SK-N-SH (cell line): ENCODE measurements around the gene ERCC8. TPM values are rescaled to one million over a fixed set of nuclear protein-coding genes. Genes with fewer than 3 reads are reported as not detected.

Experiments
- CTCF ChIA-PET: fragments of 300-600, 350-600 bp; formaldehyde crosslinking; extraction: SDS; loops from one replicate; lab custom pipeline; 2021; lab: Yijun Ruan, JAX
- POLR2A ChIA-PET: fragments of 350-600 bp; sonication (Branson Sonifier 250); formaldehyde crosslinking; extraction: SDS; loops from one replicate; lab custom pipeline; 2020; ENCODE audit warnings: antibody characterized with exemption, inconsistent platforms; lab: Yijun Ruan, JAX
- DNase-seq: peaks from one replicate; pipeline ENCODE4 v3.0.0; 2012
- H2AFZ ChIP-seq: fragments of 200-600 bp; sonication (generic); 2 replicates; pipeline ENCODE4 v1.8.1; 2016; ENCODE audit warnings: antibody characterized with exemption, mild to moderate bottlenecking, low read depth
- H3F3A ChIP-seq: fragments of 200-600 bp; sonication (generic); replicated peaks from 2 replicates; pipeline ENCODE3; 2016; ENCODE audit warnings: antibody characterized with exemption, mild to moderate bottlenecking; ENCODE audit not compliant: insufficient read depth
- H3K27ac ChIP-seq, 2 experiments: fragments of 200-500 bp in 1 of 2; fragments of 200-600 bp in 1 of 2; sonication (Bioruptor generic) in 1 of 2; sonication (generic), shearing (Covaris generic) in 1 of 2; 2 replicates each; pipeline versions ENCODE4 v1.5.1 to v1.6.1; 2014 to 2016; ENCODE audit warnings: low read depth in 2 of 2, inconsistent platforms in 1 of 2, low read length in 1 of 2, mild to moderate bottlenecking in 1 of 2, mixed read lengths in 1 of 2
- H3K27me3 ChIP-seq: fragments of 200-600 bp; sonication (generic), shearing (Covaris generic); 2 replicates; pipeline ENCODE4 v1.6.1; 2016; ENCODE audit warnings: mixed run types; ENCODE audit not compliant: insufficient read depth
- H3K36me3 ChIP-seq, 2 experiments: fragments of 200-500 bp in 1 of 2; fragments of 200-600 bp in 1 of 2; sonication (Bioruptor generic) in 1 of 2; sonication (generic) in 1 of 2; replicated peaks in 1 of 2; 2 replicates each; pipeline versions ENCODE3 to v1.5.1; 2014 to 2016; ENCODE audit warnings: low read length in 1 of 2, mild to moderate bottlenecking in 1 of 2; ENCODE audit not compliant: insufficient read depth in 2 of 2, control insufficient read depth in 1 of 2
- H3K4me1 ChIP-seq, 2 experiments: fragments of 200-500 bp in 1 of 2; fragments of 200-600 bp in 1 of 2; sonication (Bioruptor generic) in 1 of 2; sonication (generic), shearing (Covaris generic) in 1 of 2; 2 replicates each; pipeline versions ENCODE4 v1.5.1 to v1.6.1; 2014 to 2016; ENCODE audit warnings: low read depth in 1 of 2, low read length in 1 of 2, mixed run types in 1 of 2; ENCODE audit not compliant: insufficient read depth in 2 of 2, control insufficient read depth in 1 of 2
- H3K4me2 ChIP-seq: fragments of 200-600 bp; sonication (generic), shearing (Covaris generic); 2 replicates; pipeline ENCODE4 v1.6.1; 2017; ENCODE audit warnings: mixed run types
- H3K4me3 ChIP-seq, 2 experiments: fragments of 200-500 bp in 1 of 2; fragments of 200-600 bp in 1 of 2; sonication (Bioruptor generic) in 1 of 2; sonication (generic), shearing (Covaris generic) in 1 of 2; 2 replicates each; pipeline versions ENCODE4 v1.5.1 to v1.8.1; 2014 to 2016; ENCODE audit warnings: low read depth in 2 of 2, inconsistent platforms in 1 of 2, low read length in 1 of 2, mild to moderate bottlenecking in 1 of 2, mixed read lengths in 1 of 2, moderate library complexity in 1 of 2
- H3K79me2 ChIP-seq: fragments of 200-600 bp; sonication (generic); 2 replicates; pipeline ENCODE4 v1.8.1; 2017; ENCODE audit warnings: mild to moderate bottlenecking; ENCODE audit not compliant: insufficient read depth
- H3K9ac ChIP-seq: fragments of 200-600 bp; sonication (generic); 2 replicates; pipeline ENCODE4 v1.6.1; 2017; ENCODE audit warnings: mixed run types
- H3K9me2 ChIP-seq: fragments of 200-600 bp; sonication (generic); 2 replicates; pipeline ENCODE4 v1.6.1; 2017; ENCODE audit warnings: mixed run types
- H3K9me3 ChIP-seq: fragments of 200-600 bp; sonication (generic); 2 replicates; pipeline ENCODE4 v1.6.1; 2017; ENCODE audit warnings: mixed run types, mild to moderate bottlenecking, moderate library complexity
- H4K20me1 ChIP-seq: fragments of 200-600 bp; sonication (generic); 2 replicates; pipeline ENCODE4 v1.6.1; 2017; ENCODE audit warnings: mild to moderate bottlenecking, mixed run types; ENCODE audit not compliant: insufficient read depth
- EZH2phosphoT487 ChIP-seq: fragments of 200-600 bp; sonication (generic); IDR thresholded peaks from 2 replicates; pipeline ENCODE4 v1.6.1; 2017; ENCODE audit warnings: low read depth, mixed run types, mild to moderate bottlenecking, antibody characterized with exemption, moderate library complexity, borderline replicate concordance
- FOXM1 ChIP-seq: IDR thresholded peaks from 2 replicates; pipeline ENCODE4 v1.4.0; 2012; ENCODE audit warnings: low read depth, mild to moderate bottlenecking
- GATA2 ChIP-seq: sonication (generic); formaldehyde crosslinking; IDR thresholded peaks from 2 replicates; pipeline ENCODE4 v1.5.0; 2020; ENCODE audit warnings: mild to moderate bottlenecking, missing genetic modification reagents
- JUND ChIP-seq: IDR thresholded peaks from 2 replicates; pipeline ENCODE4 v1.4.0; 2012
- NFIC ChIP-seq: IDR thresholded peaks from 2 replicates; pipeline ENCODE4 v1.4.0; 2012; ENCODE audit warnings: borderline replicate concordance
- POLR2AphosphoS5 ChIP-seq: IDR thresholded peaks from 2 replicates; pipeline ENCODE4 v1.6.1; 2012; ENCODE audit warnings: low read depth, low read length
- RAD21 ChIP-seq: IDR thresholded peaks from 2 replicates; pipeline ENCODE4 v1.6.1; 2012; ENCODE audit warnings: mild to moderate bottlenecking, low read length
- RFX5 ChIP-seq: IDR thresholded peaks from 2 replicates; pipeline ENCODE4 v1.6.1; 2012; ENCODE audit warnings: mild to moderate bottlenecking, improper control_type of control experiment, low read length
- RXRA ChIP-seq: IDR thresholded peaks from 2 replicates; pipeline ENCODE4 v1.4.0; 2012; ENCODE audit warnings: low read depth, mild to moderate bottlenecking, borderline replicate concordance
- TAF1 ChIP-seq: IDR thresholded peaks from 2 replicates; pipeline ENCODE4 v1.6.1; 2012; ENCODE audit warnings: low read depth, mild to moderate bottlenecking, low read length, moderate library complexity, borderline replicate concordance
- TCF12 ChIP-seq: IDR thresholded peaks from 2 replicates; pipeline ENCODE4 v1.4.0; 2012
- TEAD4 ChIP-seq: IDR thresholded peaks from 2 replicates; pipeline ENCODE4 v1.4.0; 2012; ENCODE audit warnings: mild to moderate bottlenecking, borderline replicate concordance; ENCODE audit not compliant: insufficient read depth
- WGBS: methylation state at CpG from one replicate; pipeline ENCODE4 v1.1.6; 2017; ENCODE audit warnings: low lambda C conversion rate; 5-methylcytosine and 5-hydroxymethylcytosine counted together
- polyA plus RNA-seq, 3 experiments: library from polyadenylated mRNA; depleted of rRNA; stranded (reverse); fragments of >200 nt; gene quantifications; 2 replicates each; pipeline ENCODE4 v1.2.3, GENCODE V29; 2012
- TF ChIP-seq, protein P1 (sequence below): fragments of 200-600 bp; sonication (generic); IDR thresholded peaks from 2 replicates; pipeline ENCODE4 v1.6.1; 2017; ENCODE audit warnings: antibody characterized with exemption, mild to moderate bottlenecking, moderate library complexity
- TF ChIP-seq, protein P2 (sequence below): fragments of 150-350 bp; IDR thresholded peaks from 2 replicates; pipeline ENCODE4 v1.6.1; 2017; ENCODE audit warnings: antibody characterized with exemption, low read length, low read depth, borderline replicate concordance
- TF ChIP-seq, protein P3 (sequence below): IDR thresholded peaks from 2 replicates; pipeline ENCODE4 v1.6.1; 2012; ENCODE audit warnings: mild to moderate bottlenecking, low read depth, low read length, moderate library complexity
- TF ChIP-seq, protein P4 (sequence below): IDR thresholded peaks from 2 replicates; pipeline ENCODE4 v1.4.0; 2012; ENCODE audit warnings: low read depth, borderline replicate concordance
- TF ChIP-seq, protein P5 (sequence below): IDR thresholded peaks from 2 replicates; pipeline ENCODE4; 2012

The ERCC8 gene
- polyA plus RNA-seq, 1 of the 3 experiments (the other 2 are of a cell fraction), result 11.6 TPM

DNA sequence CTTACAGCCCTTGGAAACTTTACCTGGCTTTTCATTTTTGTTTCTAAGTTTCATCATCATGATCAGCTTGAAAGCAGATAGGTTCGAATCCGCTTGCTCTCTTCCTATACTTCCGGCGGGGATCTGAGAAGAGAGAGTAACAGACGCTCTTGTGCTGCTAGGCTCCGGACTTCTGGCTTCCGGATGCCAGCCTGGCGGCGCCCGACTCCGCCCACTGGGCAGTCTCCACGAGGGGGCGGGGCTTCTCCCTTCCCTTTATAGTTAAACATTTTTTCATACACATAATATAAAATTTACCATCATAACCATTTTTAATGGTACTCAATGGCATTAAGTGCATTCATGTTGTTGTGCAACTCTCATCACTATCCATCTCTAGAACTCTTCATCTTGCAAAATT is 51.3 kb downstream of the ERCC8 start:
- Histone ChIP-seq H3K36me3 (peaks cover 14 to 16% of the 10 kb centered on the region in 2 experiments), H3K27me3 (no peaks in the 10 kb centered on the region), H3K4me3 (no peak overlapping the region), H3F3A (no peaks in the 10 kb centered on the region), H4K20me1 (no peaks in the 10 kb centered on the region), H3K4me1 (no peaks in the 10 kb centered on the region), H2AFZ (no peak overlapping the region), H3K9ac (no peak overlapping the region)
- POLR2A ChIA-PET, result no interaction called here
- CTCF ChIA-PET, result interaction anchor here (0.8 kb wide), 2 partner anchors 109 to 216 kb away, joined by 3 read pairs; no protein-coding TSS in a partner anchor
- no peak for DNase-seq
- TF ChIP-seq TEAD4 (no peak), RFX5 (no peak), POLR2AphosphoS5 (no peak), GATA2 (CRISPR knock-in tag) (no peak), RXRA (no peak), FOXM1 (no peak), RAD21 (no peak), TCF12 (no peak)
- TF ChIP-seq, protein P1, sequence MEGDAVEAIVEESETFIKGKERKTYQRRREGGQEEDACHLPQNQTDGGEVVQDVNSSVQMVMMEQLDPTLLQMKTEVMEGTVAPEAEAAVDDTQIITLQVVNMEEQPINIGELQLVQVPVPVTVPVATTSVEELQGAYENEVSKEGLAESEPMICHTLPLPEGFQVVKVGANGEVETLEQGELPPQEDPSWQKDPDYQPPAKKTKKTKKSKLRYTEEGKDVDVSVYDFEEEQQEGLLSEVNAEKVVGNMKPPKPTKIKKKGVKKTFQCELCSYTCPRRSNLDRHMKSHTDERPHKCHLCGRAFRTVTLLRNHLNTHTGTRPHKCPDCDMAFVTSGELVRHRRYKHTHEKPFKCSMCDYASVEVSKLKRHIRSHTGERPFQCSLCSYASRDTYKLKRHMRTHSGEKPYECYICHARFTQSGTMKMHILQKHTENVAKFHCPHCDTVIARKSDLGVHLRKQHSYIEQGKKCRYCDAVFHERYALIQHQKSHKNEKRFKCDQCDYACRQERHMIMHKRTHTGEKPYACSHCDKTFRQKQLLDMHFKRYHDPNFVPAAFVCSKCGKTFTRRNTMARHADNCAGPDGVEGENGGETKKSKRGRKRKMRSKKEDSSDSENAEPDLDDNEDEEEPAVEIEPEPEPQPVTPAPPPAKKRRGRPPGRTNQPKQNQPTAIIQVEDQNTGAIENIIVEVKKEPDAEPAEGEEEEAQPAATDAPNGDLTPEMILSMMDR, result no peak
- TF ChIP-seq, protein P2, sequence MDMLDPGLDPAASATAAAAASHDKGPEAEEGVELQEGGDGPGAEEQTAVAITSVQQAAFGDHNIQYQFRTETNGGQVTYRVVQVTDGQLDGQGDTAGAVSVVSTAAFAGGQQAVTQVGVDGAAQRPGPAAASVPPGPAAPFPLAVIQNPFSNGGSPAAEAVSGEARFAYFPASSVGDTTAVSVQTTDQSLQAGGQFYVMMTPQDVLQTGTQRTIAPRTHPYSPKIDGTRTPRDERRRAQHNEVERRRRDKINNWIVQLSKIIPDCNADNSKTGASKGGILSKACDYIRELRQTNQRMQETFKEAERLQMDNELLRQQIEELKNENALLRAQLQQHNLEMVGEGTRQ, result no peak
- TF ChIP-seq, all 33 proteins: peak for 0
- 98% methylated on average over 13 of the region's 13 CpGs for WGBS
- no peaks in the 10 kb centered on the region for H3K79me2 ChIP-seq
- no peak overlapping the region for H3K4me2 ChIP-seq
- no peaks in the 10 kb centered on the region for H3K9me3 ChIP-seq
- H3K9me2 ChIP-seq, result no peaks in the 10 kb centered on the region
- H3K27ac ChIP-seq, result no peak overlapping the region

DNA sequence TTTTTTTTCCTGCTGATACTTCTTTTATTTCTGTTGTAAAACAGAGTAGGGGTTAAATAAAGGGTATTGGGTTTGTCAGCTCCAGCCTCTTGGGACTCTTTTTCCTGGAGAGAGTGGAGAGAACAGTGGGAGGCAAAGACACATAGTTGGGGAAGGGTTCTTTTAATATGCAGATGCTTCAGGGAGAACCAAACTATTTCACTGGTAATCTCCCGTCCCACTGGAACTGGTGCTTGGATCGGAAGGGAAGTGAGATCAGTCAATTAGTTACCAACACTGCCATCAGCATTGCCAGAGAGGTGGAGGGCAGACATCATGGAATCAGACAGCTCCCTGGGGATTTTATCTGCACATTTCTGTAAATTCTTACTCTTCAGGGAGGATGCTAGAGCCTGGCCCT is 53.2 kb downstream of the ERCC8 start:
- TF ChIP-seq, protein P3, sequence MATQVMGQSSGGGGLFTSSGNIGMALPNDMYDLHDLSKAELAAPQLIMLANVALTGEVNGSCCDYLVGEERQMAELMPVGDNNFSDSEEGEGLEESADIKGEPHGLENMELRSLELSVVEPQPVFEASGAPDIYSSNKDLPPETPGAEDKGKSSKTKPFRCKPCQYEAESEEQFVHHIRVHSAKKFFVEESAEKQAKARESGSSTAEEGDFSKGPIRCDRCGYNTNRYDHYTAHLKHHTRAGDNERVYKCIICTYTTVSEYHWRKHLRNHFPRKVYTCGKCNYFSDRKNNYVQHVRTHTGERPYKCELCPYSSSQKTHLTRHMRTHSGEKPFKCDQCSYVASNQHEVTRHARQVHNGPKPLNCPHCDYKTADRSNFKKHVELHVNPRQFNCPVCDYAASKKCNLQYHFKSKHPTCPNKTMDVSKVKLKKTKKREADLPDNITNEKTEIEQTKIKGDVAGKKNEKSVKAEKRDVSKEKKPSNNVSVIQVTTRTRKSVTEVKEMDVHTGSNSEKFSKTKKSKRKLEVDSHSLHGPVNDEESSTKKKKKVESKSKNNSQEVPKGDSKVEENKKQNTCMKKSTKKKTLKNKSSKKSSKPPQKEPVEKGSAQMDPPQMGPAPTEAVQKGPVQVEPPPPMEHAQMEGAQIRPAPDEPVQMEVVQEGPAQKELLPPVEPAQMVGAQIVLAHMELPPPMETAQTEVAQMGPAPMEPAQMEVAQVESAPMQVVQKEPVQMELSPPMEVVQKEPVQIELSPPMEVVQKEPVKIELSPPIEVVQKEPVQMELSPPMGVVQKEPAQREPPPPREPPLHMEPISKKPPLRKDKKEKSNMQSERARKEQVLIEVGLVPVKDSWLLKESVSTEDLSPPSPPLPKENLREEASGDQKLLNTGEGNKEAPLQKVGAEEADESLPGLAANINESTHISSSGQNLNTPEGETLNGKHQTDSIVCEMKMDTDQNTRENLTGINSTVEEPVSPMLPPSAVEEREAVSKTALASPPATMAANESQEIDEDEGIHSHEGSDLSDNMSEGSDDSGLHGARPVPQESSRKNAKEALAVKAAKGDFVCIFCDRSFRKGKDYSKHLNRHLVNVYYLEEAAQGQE, result no peak
- no peak for TF ChIP-seq TAF1
- TF ChIP-seq, protein P4, sequence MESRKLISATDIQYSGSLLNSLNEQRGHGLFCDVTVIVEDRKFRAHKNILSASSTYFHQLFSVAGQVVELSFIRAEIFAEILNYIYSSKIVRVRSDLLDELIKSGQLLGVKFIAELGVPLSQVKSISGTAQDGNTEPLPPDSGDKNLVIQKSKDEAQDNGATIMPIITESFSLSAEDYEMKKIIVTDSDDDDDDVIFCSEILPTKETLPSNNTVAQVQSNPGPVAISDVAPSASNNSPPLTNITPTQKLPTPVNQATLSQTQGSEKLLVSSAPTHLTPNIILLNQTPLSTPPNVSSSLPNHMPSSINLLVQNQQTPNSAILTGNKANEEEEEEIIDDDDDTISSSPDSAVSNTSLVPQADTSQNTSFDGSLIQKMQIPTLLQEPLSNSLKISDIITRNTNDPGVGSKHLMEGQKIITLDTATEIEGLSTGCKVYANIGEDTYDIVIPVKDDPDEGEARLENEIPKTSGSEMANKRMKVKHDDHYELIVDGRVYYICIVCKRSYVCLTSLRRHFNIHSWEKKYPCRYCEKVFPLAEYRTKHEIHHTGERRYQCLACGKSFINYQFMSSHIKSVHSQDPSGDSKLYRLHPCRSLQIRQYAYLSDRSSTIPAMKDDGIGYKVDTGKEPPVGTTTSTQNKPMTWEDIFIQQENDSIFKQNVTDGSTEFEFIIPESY, result no peak
- TF ChIP-seq JUND, result no peak
- TF ChIP-seq NFIC, result no peak
- TF ChIP-seq, protein P5, sequence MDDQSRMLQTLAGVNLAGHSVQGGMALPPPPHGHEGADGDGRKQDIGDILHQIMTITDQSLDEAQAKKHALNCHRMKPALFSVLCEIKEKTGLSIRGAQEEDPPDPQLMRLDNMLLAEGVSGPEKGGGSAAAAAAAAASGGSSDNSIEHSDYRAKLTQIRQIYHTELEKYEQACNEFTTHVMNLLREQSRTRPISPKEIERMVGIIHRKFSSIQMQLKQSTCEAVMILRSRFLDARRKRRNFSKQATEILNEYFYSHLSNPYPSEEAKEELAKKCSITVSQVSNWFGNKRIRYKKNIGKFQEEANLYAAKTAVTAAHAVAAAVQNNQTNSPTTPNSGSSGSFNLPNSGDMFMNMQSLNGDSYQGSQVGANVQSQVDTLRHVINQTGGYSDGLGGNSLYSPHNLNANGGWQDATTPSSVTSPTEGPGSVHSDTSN, result no peak
- no peak for TF ChIP-seq GATA2 (CRISPR knock-in tag)
- TF ChIP-seq, protein P2, result no peak
- no peak for TF ChIP-seq POLR2AphosphoS5
- no peak for TF ChIP-seq EZH2phosphoT487
- TF ChIP-seq RFX5, result no peak
- Histone ChIP-seq H3K36me3 (peaks cover 4 to 8% of the 10 kb centered on the region in 2 experiments), H4K20me1 (no peaks in the 10 kb centered on the region), H3K79me2 (no peaks in the 10 kb centered on the region), H3K9ac (no peak overlapping the region), H3K27me3 (no peaks in the 10 kb centered on the region), H3F3A (no peaks in the 10 kb centered on the region), H3K4me3 (no peak overlapping the region), H2AFZ (no peak overlapping the region), H3K4me1 (no peaks in the 10 kb centered on the region), H3K9me2 (no peaks in the 10 kb centered on the region), H3K4me2 (no peak overlapping the region), H3K27ac (no peak overlapping the region), H3K9me3 (no peaks in the 10 kb centered on the region)
- ChIA-PET POLR2A (no interaction called here), CTCF (interaction anchor here (0.8 kb wide), 1 partner anchor 214 kb away, joined by 3 read pairs; no protein-coding TSS in a partner anchor)
- no peak for DNase-seq
- 100% methylated on average over 2 of the region's 2 CpGs for WGBS
